Measurements from ENCODE around the gene KRTAP4-4. TPM values are rescaled to one million over a fixed set of nuclear protein-coding genes. Genes with fewer than 3 reads are reported as not detected.
"Not testable (repeated sequence)": the region's sequence is repeated elsewhere in the genome, so short reads cannot be mapped to it uniquely, and the experiment has no call there.

The KRTAP4-4 gene
- total RNA-seq, 1 experiment from 2014 or later = not detected

- DNase-seq (ENCODE audit: low spot score) = no peak
- Mint-ChIP-seq H3K4me3 (no peak within 1 kb of the TSS), H3K9me3 (peaks cover 65% of the 10 kb centered on the region), H3K36me3 (peaks cover 30% of the 10 kb centered on the region), H3K4me1 (no peaks in the 10 kb centered on the region), H3K27ac (no peak within 1 kb of the TSS), H3K27me3 (ENCODE audit: low read depth) (peaks cover 5% of the 10 kb centered on the region)
- TF ChIP-seq NR1H2 (CRISPR knock-in tag; IDR thresholded peaks at IDR 0.05) (no peak), ZNF263 (CRISPR knock-in tag; IDR thresholded peaks at IDR 0.05; ENCODE audit: low read depth) (no peak), CTCF (IDR thresholded peaks at IDR 0.05) (no peak), GABPB1 (CRISPR knock-in tag; IDR thresholded peaks at IDR 0.05) (no peak), MLX (CRISPR knock-in tag; IDR thresholded peaks at IDR 0.05) (no peak), JAZF1 (CRISPR knock-in tag; IDR thresholded peaks at IDR 0.05) (no peak), NFATC4 (CRISPR knock-in tag; IDR thresholded peaks at IDR 0.05) (no peak), ELF4 (CRISPR knock-in tag; IDR thresholded peaks at IDR 0.05; ENCODE audit: low read depth) (no peak)
- TF ChIP-seq, protein P1, sequence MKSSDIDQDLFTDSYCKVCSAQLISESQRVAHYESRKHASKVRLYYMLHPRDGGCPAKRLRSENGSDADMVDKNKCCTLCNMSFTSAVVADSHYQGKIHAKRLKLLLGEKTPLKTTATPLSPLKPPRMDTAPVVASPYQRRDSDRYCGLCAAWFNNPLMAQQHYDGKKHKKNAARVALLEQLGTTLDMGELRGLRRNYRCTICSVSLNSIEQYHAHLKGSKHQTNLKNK (CRISPR knock-in tag; IDR thresholded peaks at IDR 0.05) = no peak
- TF ChIP-seq, protein P2, sequence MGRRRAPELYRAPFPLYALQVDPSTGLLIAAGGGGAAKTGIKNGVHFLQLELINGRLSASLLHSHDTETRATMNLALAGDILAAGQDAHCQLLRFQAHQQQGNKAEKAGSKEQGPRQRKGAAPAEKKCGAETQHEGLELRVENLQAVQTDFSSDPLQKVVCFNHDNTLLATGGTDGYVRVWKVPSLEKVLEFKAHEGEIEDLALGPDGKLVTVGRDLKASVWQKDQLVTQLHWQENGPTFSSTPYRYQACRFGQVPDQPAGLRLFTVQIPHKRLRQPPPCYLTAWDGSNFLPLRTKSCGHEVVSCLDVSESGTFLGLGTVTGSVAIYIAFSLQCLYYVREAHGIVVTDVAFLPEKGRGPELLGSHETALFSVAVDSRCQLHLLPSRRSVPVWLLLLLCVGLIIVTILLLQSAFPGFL (CRISPR knock-in tag; IDR thresholded peaks at IDR 0.05; ENCODE audit: borderline replicate concordance) = no peak
- TF ChIP-seq, protein P3, sequence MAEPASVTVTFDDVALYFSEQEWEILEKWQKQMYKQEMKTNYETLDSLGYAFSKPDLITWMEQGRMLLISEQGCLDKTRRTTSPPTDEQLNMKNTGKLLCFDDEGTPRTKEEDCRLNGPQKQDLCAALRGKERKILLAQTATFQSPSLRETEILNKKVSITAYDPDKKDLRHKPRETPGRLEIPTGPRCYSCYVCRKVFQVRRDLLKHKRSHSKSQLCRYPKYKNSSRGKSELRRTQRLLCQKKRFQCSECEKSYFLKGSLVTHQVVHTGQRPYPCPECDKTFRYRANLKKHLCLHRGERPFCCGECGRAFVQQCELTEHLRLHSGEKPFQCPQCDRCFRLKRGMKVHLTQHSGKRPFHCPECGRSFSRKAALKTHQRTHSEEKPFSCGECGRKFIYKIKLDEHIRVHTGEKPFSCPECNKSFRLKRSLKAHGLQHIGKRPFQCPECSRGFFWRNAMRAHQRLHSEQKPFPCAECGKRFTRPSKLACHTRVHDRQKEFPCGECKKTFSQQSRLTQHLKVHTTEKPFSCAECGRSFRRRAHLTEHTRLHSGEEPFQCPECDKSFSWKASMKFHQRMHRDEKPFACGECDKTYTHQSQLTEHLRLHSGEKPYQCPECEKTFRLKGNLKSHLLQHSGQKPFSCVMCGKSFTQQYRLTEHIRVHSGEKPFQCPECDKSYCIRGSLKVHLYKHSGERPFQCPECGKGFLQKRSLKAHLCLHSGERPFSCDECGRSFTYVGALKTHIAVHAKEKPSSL (CRISPR knock-in tag; conservative IDR thresholded peaks at IDR 0.05) = no peak
- TF ChIP-seq, protein P4, sequence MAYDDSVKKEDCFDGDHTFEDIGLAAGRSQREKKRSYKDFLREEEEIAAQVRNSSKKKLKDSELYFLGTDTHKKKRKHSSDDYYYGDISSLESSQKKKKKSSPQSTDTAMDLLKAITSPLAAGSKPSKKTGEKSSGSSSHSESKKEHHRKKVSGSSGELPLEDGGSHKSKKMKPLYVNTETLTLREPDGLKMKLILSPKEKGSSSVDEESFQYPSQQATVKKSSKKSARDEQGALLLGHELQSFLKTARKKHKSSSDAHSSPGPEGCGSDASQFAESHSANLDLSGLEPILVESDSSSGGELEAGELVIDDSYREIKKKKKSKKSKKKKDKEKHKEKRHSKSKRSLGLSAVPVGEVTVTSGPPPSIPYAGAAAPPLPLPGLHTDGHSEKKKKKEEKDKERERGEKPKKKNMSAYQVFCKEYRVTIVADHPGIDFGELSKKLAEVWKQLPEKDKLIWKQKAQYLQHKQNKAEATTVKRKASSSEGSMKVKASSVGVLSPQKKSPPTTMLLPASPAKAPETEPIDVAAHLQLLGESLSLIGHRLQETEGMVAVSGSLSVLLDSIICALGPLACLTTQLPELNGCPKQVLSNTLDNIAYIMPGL (CRISPR knock-in tag; IDR thresholded peaks at IDR 0.05) = no peak
- no peak for ATAC-seq
- POLR2A ChIA-PET = no interaction called here
- CTCF ChIA-PET = no interaction called here
Measured at GRCh38 chr17:41140360-41141131, 20.0 kb downstream of the KRTAP4-4 start, which contains the start of gene KRTAP4-6. TSS of gene KRTAP4-6 (minus strand) at chr17:41140544. CDS start at chr17:41140487, 57 bp downstream.

- H3K4me1 Mint-ChIP-seq; H3K27me3 Mint-ChIP-seq (ENCODE audit: low read depth); ATAC-seq; H3K4me3 Mint-ChIP-seq; POLR2A ChIA-PET; H3K27ac Mint-ChIP-seq; DNase-seq (ENCODE audit: low spot score); CTCF ChIA-PET: not testable (repeated sequence)
- H3K36me3 Mint-ChIP-seq = peaks cover 28% of the 10 kb centered on the region
- peaks cover 61% of the 10 kb centered on the region for H3K9me3 Mint-ChIP-seq
Measured at GRCh38 chr17:41139865-41140264, 20.7 kb downstream of the KRTAP4-4 start.
